A549 (cell line): ENCODE data around the gene SND1. TPM values are rescaled to one million over a fixed set of nuclear protein-coding genes. Genes with fewer than 3 reads are reported as not detected.

Experiments
- ATAC-seq, 2 experiments: fragments of 200-7000 bp in 1 of 2; fragments of >200 bp in 1 of 2; cut with Nextera tagmentation in 1 of 2; cut with Tn5 transposase in 1 of 2; 3 replicates each; pipeline versions ENCODE4 v1.8.0 to v1.9.1; 2018 to 2020; ENCODE audit warnings: mild to moderate bottlenecking in 1 of 2, moderate library complexity in 1 of 2
- CTCF ChIA-PET: fragments of 300-600 bp; sonication (Branson Sonifier 250); formaldehyde crosslinking; extraction: SDS; loops from one replicate; lab custom pipeline; 2021; ENCODE audit warnings: antibody characterized with exemption, inconsistent platforms; lab: Yijun Ruan, JAX
- POLR2A ChIA-PET: fragments of 350-600 bp; formaldehyde crosslinking; extraction: SDS; loops from one replicate; lab custom pipeline; 2021; ENCODE audit warnings: antibody characterized with exemption, inconsistent platforms; lab: Yijun Ruan, JAX
- DNase-seq, 2 experiments: peaks; one replicate each; pipeline versions ENCODE4 v3.0.0 to v3.0.0-alpha.2; 2011 to 2016; ENCODE audit warnings: low read depth in 1 of 2, low spot score in 1 of 2
- FAIRE-seq: peaks from 2 replicates; lab custom pipeline; 2011; peaks lifted over from hg19 to GRCh38; lab: Jason Lieb, UNC
- H3K27ac ChIP-seq, 2 experiments: fragments of >200 bp; sonication (Bioruptor Twin); formaldehyde crosslinking; 3 replicates each; pipeline ENCODE4 v1.5.1; 2016 to 2017
- H3K4me1 ChIP-seq: fragments of >200 bp; sonication (Bioruptor Twin); formaldehyde crosslinking; 3 replicates; pipeline ENCODE4 v1.6.1; 2016
- H3K4me2 ChIP-seq: fragments of >200 bp; sonication (Bioruptor Twin); formaldehyde crosslinking; 3 replicates; pipeline ENCODE4 v1.6.1; 2016
- H3K4me3 ChIP-seq: fragments of >200 bp; sonication (Bioruptor Twin); formaldehyde crosslinking; 3 replicates; pipeline ENCODE4 v1.5.1; 2016
- H3K9me3 ChIP-seq: fragments of >200 bp; sonication (Bioruptor Twin); formaldehyde crosslinking; 3 replicates; pipeline ENCODE4 v1.6.1; 2016
- CEBPB ChIP-seq, 2 experiments: fragments of >200 bp in 1 of 2; sonication (Bioruptor Twin) in 1 of 2; formaldehyde crosslinking in 1 of 2; IDR thresholded peaks; 2 replicates each; pipeline ENCODE4 v1.6.1; 2012 to 2016
- EHF ChIP-seq: fragments of 250-450 bp; sonication (Bioruptor Pico); IDR thresholded peaks from 2 replicates; pipeline ENCODE4 v1.5.0; 2020; ENCODE audit warnings: mild to moderate bottlenecking
- EHMT2 ChIP-seq: fragments of 200-600 bp; sonication (generic); IDR thresholded peaks from 2 replicates; pipeline ENCODE4 v1.6.1; 2016; ENCODE audit warnings: antibody characterized with exemption, low read depth, mild to moderate bottlenecking, moderate library complexity
- HEYL ChIP-seq: fragments of 250-450 bp; sonication (Bioruptor Pico); IDR thresholded peaks from 2 replicates; pipeline ENCODE4 v1.8.0; 2021; ENCODE audit warnings: mild to moderate bottlenecking, moderate library complexity
- HOXB13 ChIP-seq: fragments of 250-450 bp; sonication (Bioruptor Pico); IDR thresholded peaks from 2 replicates; pipeline ENCODE4 v1.5.0; 2020; ENCODE audit warnings: low read depth, mild to moderate bottlenecking, moderate library complexity
- JUN ChIP-seq, 2 experiments: fragments of >200 bp; sonication (Bioruptor Twin); formaldehyde crosslinking; IDR thresholded peaks; 2 replicates in 1 of 2; 3 replicates in 1 of 2; pipeline ENCODE4 v1.6.1; 2016 to 2017
- KDM1A ChIP-seq: fragments of 200-600 bp; sonication (generic); IDR thresholded peaks from 2 replicates; pipeline ENCODE4 v1.6.1; 2016; ENCODE audit warnings: low read depth, mild to moderate bottlenecking
- MYC ChIP-seq: IDR thresholded peaks from 2 replicates; pipeline ENCODE4 v1.6.1; 2012; ENCODE audit warnings: mild to moderate bottlenecking, inconsistent platforms, low read length, improper control_type of control experiment, borderline replicate concordance
- RARB ChIP-seq: fragments of 250-450 bp; sonication (Bioruptor Pico); IDR thresholded peaks from 2 replicates; pipeline ENCODE4 v1.8.0; 2021; ENCODE audit warnings: mild to moderate bottlenecking, moderate library complexity
- SMC3 ChIP-seq: fragments of >200 bp; sonication (Bioruptor Twin); formaldehyde crosslinking; IDR thresholded peaks from 3 replicates; pipeline ENCODE4 v1.6.1; 2018; ENCODE audit warnings: inconsistent platforms
- ZC3H11A ChIP-seq: fragments of 450-650 bp; IDR thresholded peaks from 2 replicates; pipeline ENCODE4 v1.6.1; 2014; ENCODE audit warnings: antibody characterized with exemption, mild to moderate bottlenecking
- ZFP36 ChIP-seq: fragments of 450-650 bp; IDR thresholded peaks from 2 replicates; pipeline ENCODE4 v1.6.1; 2014; ENCODE audit warnings: borderline replicate concordance; ENCODE audit not compliant: partially characterized antibody
- ZNF302 ChIP-seq: fragments of 250-450 bp; sonication (Bioruptor Pico); IDR thresholded peaks from 2 replicates; pipeline ENCODE4 v1.9.0; 2021; ENCODE audit warnings: inconsistent platforms, mild to moderate bottlenecking, moderate library complexity
- WGBS: methylation state at CpG from one replicate; pipeline ENCODE4 v1.1.6; 2017; ENCODE audit errors: missing lambda C conversion rate; 5-methylcytosine and 5-hydroxymethylcytosine counted together
- polyA plus RNA-seq, 4 experiments: library from polyadenylated mRNA; depleted of rRNA in 3 of 4; stranded (reverse); fragments of >200 nt; fragmentation: RNase III in 1 of 4; extraction: RNeasy Plus Mini Kit Qiagen cat#74134 plus additional on column Dnase treatment in 1 of 4; gene quantifications; 2 replicates in 3 of 4; 3 replicates in 1 of 4; pipeline ENCODE4 v1.2.3, GENCODE V29; 2011 to 2017
- TF ChIP-seq, protein P1 (sequence below): IDR thresholded peaks from 2 replicates; pipeline ENCODE4 v1.6.1; 2012; ENCODE audit warnings: low read depth, borderline replicate concordance
- TF ChIP-seq, protein P2 (sequence below): fragments of 450-650 bp; IDR thresholded peaks from 2 replicates; pipeline ENCODE4 v1.6.1; 2014; ENCODE audit warnings: antibody characterized with exemption
- TF ChIP-seq, protein P3 (sequence below): fragments of 250-450 bp; sonication (Bioruptor Pico); IDR thresholded peaks from 2 replicates; pipeline ENCODE4 v1.5.0; 2021; ENCODE audit warnings: mild to moderate bottlenecking, moderate library complexity, borderline replicate concordance
- TF ChIP-seq, protein P4 (sequence below): fragments of >200 bp; sonication (Bioruptor Twin); formaldehyde crosslinking; IDR thresholded peaks from 3 replicates; pipeline ENCODE4 v1.6.1; 2016
- TF ChIP-seq, protein P5 (sequence below): IDR thresholded peaks from 2 replicates; pipeline ENCODE4 v1.6.1; 2012
- TF ChIP-seq, protein P6 (sequence below): fragments of 200-600 bp; sonication (generic); IDR thresholded peaks from 2 replicates; pipeline ENCODE4 v1.6.1; 2016; ENCODE audit warnings: antibody characterized with exemption, mild to moderate bottlenecking, moderate library complexity

SND1 gene
- polyA plus RNA-seq, 2 of the 4 experiments (the other 2 are of a cell fraction): 102 to 138 TPM

DNA sequence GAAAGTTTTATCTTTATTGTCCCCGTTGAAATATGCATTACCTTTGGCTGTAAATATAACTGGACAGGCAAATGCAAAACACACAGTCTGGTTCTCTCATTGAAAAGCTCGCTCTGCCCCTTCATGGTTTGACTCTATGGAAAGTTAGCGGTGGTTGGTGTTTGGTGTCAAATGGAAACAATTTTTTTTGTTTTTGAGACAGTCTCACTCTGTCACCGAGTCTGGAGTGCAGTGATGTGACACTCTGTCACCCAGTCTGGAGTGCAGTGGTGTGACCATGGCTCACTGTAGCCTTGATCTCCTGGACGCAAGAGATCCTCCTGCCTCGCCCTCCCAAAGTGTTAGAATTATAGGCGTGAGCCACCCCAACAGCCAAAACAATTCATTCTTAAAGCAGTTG, 229.6 kb downstream of the SND1 start (continued):
- TF ChIP-seq HOXB13 (CRISPR knock-in tag) (no peak), RARB (CRISPR knock-in tag) (no peak), SMC3 (no peak)

DNA sequence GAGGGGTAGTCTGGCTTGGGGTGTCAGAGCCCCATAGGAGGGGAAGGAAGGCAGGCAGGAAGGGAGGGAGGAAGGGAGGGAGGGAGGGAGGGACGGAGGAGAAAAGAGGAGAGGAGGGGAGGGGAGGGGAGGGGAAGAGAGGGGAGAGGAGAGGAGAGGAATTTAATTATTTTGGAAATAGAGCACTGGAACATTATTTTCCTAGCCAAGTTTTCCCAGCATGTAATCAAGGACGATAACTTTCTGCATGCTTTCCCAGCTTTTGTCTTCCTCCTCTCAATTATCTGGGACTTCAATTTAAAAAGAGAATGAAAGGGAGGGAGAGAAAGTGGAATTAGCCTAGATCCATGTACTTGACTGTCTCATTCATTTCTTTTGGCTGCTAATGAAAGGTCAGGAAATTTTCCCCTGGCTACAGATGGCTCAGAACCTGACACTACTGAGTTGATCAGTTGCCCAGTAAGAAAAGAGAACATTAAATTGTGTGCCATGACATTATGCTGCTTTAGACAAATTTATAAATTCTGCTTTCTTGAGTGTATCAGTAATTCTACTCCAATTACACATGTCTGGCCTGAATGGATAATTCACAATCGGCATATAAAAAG, 230.4 kb downstream of the SND1 start:
- no peak for FAIRE-seq
- no peaks in the 10 kb centered on the region for H3K9me3 ChIP-seq
- H3K4me1 ChIP-seq: peaks cover 4% of the 10 kb centered on the region; the same call in 2 of the 3 replicates
- H3K4me3 ChIP-seq: no peak overlapping the region
- no peak for DNase-seq
- ChIA-PET POLR2A (no interaction called here), CTCF (no interaction called here)
- no peak overlapping the region for H3K27ac ChIP-seq
- TF ChIP-seq CEBPB (IDR thresholded peaks at IDR 0.05): no peak
- TF ChIP-seq EHMT2: no peak
- TF ChIP-seq, protein P1, sequence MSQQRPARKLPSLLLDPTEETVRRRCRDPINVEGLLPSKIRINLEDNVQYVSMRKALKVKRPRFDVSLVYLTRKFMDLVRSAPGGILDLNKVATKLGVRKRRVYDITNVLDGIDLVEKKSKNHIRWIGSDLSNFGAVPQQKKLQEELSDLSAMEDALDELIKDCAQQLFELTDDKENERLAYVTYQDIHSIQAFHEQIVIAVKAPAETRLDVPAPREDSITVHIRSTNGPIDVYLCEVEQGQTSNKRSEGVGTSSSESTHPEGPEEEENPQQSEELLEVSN: no peak
- TF ChIP-seq ZC3H11A: no peak
- no peak for TF ChIP-seq HEYL (CRISPR knock-in tag)
- TF ChIP-seq MYC: no peak
- TF ChIP-seq, protein P2, sequence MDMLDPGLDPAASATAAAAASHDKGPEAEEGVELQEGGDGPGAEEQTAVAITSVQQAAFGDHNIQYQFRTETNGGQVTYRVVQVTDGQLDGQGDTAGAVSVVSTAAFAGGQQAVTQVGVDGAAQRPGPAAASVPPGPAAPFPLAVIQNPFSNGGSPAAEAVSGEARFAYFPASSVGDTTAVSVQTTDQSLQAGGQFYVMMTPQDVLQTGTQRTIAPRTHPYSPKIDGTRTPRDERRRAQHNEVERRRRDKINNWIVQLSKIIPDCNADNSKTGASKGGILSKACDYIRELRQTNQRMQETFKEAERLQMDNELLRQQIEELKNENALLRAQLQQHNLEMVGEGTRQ: no peak
- no peak for TF ChIP-seq ZNF302 (CRISPR knock-in tag)
- no peak for TF ChIP-seq EHF (CRISPR knock-in tag)
- TF ChIP-seq, protein P3, sequence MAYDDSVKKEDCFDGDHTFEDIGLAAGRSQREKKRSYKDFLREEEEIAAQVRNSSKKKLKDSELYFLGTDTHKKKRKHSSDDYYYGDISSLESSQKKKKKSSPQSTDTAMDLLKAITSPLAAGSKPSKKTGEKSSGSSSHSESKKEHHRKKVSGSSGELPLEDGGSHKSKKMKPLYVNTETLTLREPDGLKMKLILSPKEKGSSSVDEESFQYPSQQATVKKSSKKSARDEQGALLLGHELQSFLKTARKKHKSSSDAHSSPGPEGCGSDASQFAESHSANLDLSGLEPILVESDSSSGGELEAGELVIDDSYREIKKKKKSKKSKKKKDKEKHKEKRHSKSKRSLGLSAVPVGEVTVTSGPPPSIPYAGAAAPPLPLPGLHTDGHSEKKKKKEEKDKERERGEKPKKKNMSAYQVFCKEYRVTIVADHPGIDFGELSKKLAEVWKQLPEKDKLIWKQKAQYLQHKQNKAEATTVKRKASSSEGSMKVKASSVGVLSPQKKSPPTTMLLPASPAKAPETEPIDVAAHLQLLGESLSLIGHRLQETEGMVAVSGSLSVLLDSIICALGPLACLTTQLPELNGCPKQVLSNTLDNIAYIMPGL (CRISPR knock-in tag): no peak
- TF ChIP-seq, protein P4, sequence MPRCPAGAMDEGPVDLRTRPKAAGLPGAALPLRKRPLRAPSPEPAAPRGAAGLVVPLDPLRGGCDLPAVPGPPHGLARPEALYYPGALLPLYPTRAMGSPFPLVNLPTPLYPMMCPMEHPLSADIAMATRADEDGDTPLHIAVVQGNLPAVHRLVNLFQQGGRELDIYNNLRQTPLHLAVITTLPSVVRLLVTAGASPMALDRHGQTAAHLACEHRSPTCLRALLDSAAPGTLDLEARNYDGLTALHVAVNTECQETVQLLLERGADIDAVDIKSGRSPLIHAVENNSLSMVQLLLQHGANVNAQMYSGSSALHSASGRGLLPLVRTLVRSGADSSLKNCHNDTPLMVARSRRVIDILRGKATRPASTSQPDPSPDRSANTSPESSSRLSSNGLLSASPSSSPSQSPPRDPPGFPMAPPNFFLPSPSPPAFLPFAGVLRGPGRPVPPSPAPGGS: no peak
- TF ChIP-seq, protein P5, sequence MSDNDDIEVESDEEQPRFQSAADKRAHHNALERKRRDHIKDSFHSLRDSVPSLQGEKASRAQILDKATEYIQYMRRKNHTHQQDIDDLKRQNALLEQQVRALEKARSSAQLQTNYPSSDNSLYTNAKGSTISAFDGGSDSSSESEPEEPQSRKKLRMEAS: no peak
- TF ChIP-seq JUN (IDR thresholded peaks at IDR 0.05): no peak
- no peak for TF ChIP-seq ZFP36
- TF ChIP-seq, protein P6, sequence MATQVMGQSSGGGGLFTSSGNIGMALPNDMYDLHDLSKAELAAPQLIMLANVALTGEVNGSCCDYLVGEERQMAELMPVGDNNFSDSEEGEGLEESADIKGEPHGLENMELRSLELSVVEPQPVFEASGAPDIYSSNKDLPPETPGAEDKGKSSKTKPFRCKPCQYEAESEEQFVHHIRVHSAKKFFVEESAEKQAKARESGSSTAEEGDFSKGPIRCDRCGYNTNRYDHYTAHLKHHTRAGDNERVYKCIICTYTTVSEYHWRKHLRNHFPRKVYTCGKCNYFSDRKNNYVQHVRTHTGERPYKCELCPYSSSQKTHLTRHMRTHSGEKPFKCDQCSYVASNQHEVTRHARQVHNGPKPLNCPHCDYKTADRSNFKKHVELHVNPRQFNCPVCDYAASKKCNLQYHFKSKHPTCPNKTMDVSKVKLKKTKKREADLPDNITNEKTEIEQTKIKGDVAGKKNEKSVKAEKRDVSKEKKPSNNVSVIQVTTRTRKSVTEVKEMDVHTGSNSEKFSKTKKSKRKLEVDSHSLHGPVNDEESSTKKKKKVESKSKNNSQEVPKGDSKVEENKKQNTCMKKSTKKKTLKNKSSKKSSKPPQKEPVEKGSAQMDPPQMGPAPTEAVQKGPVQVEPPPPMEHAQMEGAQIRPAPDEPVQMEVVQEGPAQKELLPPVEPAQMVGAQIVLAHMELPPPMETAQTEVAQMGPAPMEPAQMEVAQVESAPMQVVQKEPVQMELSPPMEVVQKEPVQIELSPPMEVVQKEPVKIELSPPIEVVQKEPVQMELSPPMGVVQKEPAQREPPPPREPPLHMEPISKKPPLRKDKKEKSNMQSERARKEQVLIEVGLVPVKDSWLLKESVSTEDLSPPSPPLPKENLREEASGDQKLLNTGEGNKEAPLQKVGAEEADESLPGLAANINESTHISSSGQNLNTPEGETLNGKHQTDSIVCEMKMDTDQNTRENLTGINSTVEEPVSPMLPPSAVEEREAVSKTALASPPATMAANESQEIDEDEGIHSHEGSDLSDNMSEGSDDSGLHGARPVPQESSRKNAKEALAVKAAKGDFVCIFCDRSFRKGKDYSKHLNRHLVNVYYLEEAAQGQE: no peak
- no peak for TF ChIP-seq KDM1A
- ATAC-seq: no peak
- no peak overlapping the region for H3K4me2 ChIP-seq
- WGBS: 97% methylated on average over 2 of the region's 3 CpGs
